ENCODE measurements around the gene CRYBB1.

GRCh38 chr22:26608129-26608528 lies 9.7 kb downstream of the CRYBB1 start:
- TF ChIP-seq CTCF (IDR thresholded peaks at IDR 0.05; ENCODE audit: borderline replicate concordance, extremely low read depth, low read length, poor library complexity, severe bottlenecking): no peak
- TF ChIP-seq EZH2 (IDR thresholded peaks at IDR 0.05; ENCODE audit: borderline replicate concordance, low read depth, low read length, severe bottlenecking): no peak

Measured in DND-41 (cell line).